CD8-positive, alpha-beta memory T cell (primary cell): ENCODE data around the gene TCF20. TPM values are rescaled to one million over a fixed set of nuclear protein-coding genes. Genes with fewer than 3 reads are reported as not detected.

Experiments used
- CTCF ChIA-PET: fragments of 350-600 bp; sonication (Branson Sonifier 250); formaldehyde crosslinking; loops from one replicate; lab custom pipeline; 2021; ENCODE audit warnings: antibody characterized with exemption; lab: Charles Lee
- POLR2A ChIA-PET: fragments of 350-600 bp; sonication (Branson Sonifier 250); formaldehyde crosslinking; loops from one replicate; lab custom pipeline; 2021; ENCODE audit warnings: antibody characterized with exemption; lab: Charles Lee
- DNase-seq, 5 donors: peaks; one replicate each; pipeline versions ENCODE4 v3.0.0 to v3.0.0-alpha.2; 2020 to 2022; ENCODE audit warnings: mixed read lengths in 1 of 5
- H3K27ac ChIP-seq: one replicate; pipeline ENCODE4 v1.7.0; 2013; ENCODE audit warnings: low read depth, mild to moderate bottlenecking, low read length, moderate library complexity
- H3K27me3 ChIP-seq: 2 replicates; pipeline ENCODE4 v1.7.0; 2013; ENCODE audit warnings: low read length, mild to moderate bottlenecking; ENCODE audit not compliant: insufficient read depth, poor library complexity, severe bottlenecking
- H3K36me3 ChIP-seq: 2 replicates; pipeline ENCODE4 v1.7.0; 2013; ENCODE audit warnings: mild to moderate bottlenecking, low read length, moderate library complexity; ENCODE audit not compliant: insufficient read depth
- H3K4me1 ChIP-seq: 2 replicates; pipeline ENCODE4 v1.7.0; 2013; ENCODE audit warnings: mild to moderate bottlenecking, low read length, moderate library complexity; ENCODE audit not compliant: insufficient read depth
- H3K4me3 ChIP-seq: 2 replicates; pipeline ENCODE4 v1.7.0; 2013; ENCODE audit warnings: mild to moderate bottlenecking, low read length
- H3K9me3 ChIP-seq: 2 replicates; pipeline ENCODE4 v1.7.0; 2013; ENCODE audit warnings: mild to moderate bottlenecking, low read length
- H3K27ac Mint-ChIP-seq, 8 donors: one replicate each; pipeline ENCODE4 v1.8.0; 2020 to 2021; ENCODE audit warnings: mixed read lengths in 8 of 8, mild to moderate bottlenecking in 6 of 8, inconsistent platforms in 3 of 8, moderate library complexity in 3 of 8
- H3K27me3 Mint-ChIP-seq, 2 donors: one replicate each; pipeline ENCODE4 v1.8.0; 2020 to 2021; ENCODE audit warnings: mixed read lengths in 2 of 2, mild to moderate bottlenecking in 1 of 2, moderate library complexity in 1 of 2
- H3K36me3 Mint-ChIP-seq, 3 donors: one replicate each; pipeline ENCODE4 v1.8.0; 2020 to 2021; ENCODE audit warnings: mixed read lengths in 3 of 3, inconsistent platforms in 1 of 3, mild to moderate bottlenecking in 1 of 3
- H3K4me1 Mint-ChIP-seq, 3 donors: one replicate each; pipeline ENCODE4 v1.8.0; 2020 to 2021; ENCODE audit warnings: mixed read lengths in 3 of 3, inconsistent platforms in 1 of 3, mild to moderate bottlenecking in 1 of 3
- H3K4me3 Mint-ChIP-seq, 7 donors: one replicate each; pipeline ENCODE4 v1.8.0; 2020 to 2021; ENCODE audit warnings: mixed read lengths in 7 of 7, mild to moderate bottlenecking in 6 of 7, moderate library complexity in 4 of 7, inconsistent platforms in 2 of 7
- H3K9me3 Mint-ChIP-seq, 5 donors: one replicate each; pipeline ENCODE4 v1.8.0; 2020 to 2022; ENCODE audit warnings: mixed read lengths in 5 of 5, mild to moderate bottlenecking in 3 of 5, moderate library complexity in 2 of 5, inconsistent platforms in 1 of 5
- polyA plus RNA-seq: library from polyadenylated mRNA; unstranded; fragments of 300-500 nt; fragmentation: Illumina TruSeq; gene quantifications from one replicate; pipeline ENCODE4 v1.2.3, GENCODE V29; 2021
- total RNA-seq, 2 experiments: library from RNA; stranded (reverse); gene quantifications; one replicate each; pipeline ENCODE4 v1.2.3, GENCODE V29; 2021

Gene TCF20
- total and polyA plus RNA-seq, 3 experiments from 2014 or later, result 3.3 to 68.2 (median 64.0) TPM

DNA sequence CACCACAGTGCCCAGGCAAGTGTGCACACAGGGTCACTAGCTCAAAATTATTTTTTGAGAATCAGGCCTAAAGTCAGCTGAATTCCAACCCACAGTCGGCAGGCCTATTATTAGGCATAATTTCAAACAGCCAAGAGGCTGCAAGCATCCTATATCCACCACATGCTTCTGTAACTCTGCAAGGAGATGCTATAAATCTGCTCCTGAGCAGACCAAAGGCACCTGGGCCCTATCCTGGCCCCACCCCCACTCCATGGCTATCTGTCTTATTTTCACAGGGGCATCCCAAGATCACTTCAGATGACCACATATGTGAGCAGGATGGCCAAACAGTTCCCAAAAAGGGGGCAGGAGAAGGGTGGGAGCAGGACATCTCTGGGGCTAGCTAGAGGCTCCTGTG, 44.6 kb downstream of the TCF20 start:
- H3K4me3 Mint-ChIP-seq, result no peak overlapping the region
- DNase-seq, result no peak
- POLR2A ChIA-PET, result no interaction called here
- CTCF ChIA-PET, result interaction anchor here (1.1 kb wide), 1 partner anchor 56 kb away, joined by 4 read pairs; no protein-coding TSS in a partner anchor
- no peaks in the 10 kb centered on the region for H3K27me3 ChIP-seq
- peaks cover 63 to 82% (median 71%) of the 10 kb centered on the region in 3 donors for H3K4me1 Mint-ChIP-seq
- H3K4me1 ChIP-seq, result peaks cover 40% of the 10 kb centered on the region
- no peak overlapping the region for H3K4me3 ChIP-seq
- H3K27me3 Mint-ChIP-seq, result no peaks in the 10 kb centered on the region
- H3K27ac Mint-ChIP-seq, result peak overlapping the region in 1 of 8 donors; percentile 30
- no peaks in the 10 kb centered on the region for H3K9me3 Mint-ChIP-seq
- H3K9me3 ChIP-seq, result no peaks in the 10 kb centered on the region
- H3K36me3 Mint-ChIP-seq, result peaks cover 0 to 5% (median 2%) of the 10 kb centered on the region in 3 donors
- no peaks in the 10 kb centered on the region for H3K36me3 ChIP-seq
- H3K27ac ChIP-seq, result no peak overlapping the region

- Histone ChIP-seq H3K27ac (peak overlapping the region; percentile 0), H3K4me1 (peaks cover 37% of the 10 kb centered on the region), H3K27me3 (no peaks in the 10 kb centered on the region), H3K4me3 (no peak overlapping the region), H3K9me3 (no peaks in the 10 kb centered on the region), H3K36me3 (no peaks in the 10 kb centered on the region)
- no peaks in the 10 kb centered on the region for H3K9me3 Mint-ChIP-seq
- H3K27me3 Mint-ChIP-seq, result peaks cover 0 to 2% of the 10 kb centered on the region in 2 donors
- H3K4me1 Mint-ChIP-seq, result peaks cover 57 to 78% (median 66%) of the 10 kb centered on the region in 3 donors
- no peak overlapping the region for H3K4me3 Mint-ChIP-seq
- H3K36me3 Mint-ChIP-seq, result no peaks in the 10 kb centered on the region
- CTCF ChIA-PET, result no interaction called here
- no peak for DNase-seq
- peak overlapping the region in 5 of 8 donors; percentile 2 to 45 (median 38) for H3K27ac Mint-ChIP-seq
- POLR2A ChIA-PET, result no interaction called here
Observed at GRCh38 chr22:42222140-42222539, 48.3 kb downstream of the TCF20 start.

Other genes with a start within 250 kb of the TCF20 start
- gene NAGA, start 199.8 kb downstream of the TCF20 start, total RNA-seq, result 10 to 100 TPM; 20.3 to 21.2 TPM
- gene NAGA, start 199.8 kb downstream of the TCF20 start, polyA plus RNA-seq, result 19.0 TPM
- 1 to 10 TPM; 3.1 TPM for gene PHETA2, start 196.4 kb downstream of the TCF20 start, total RNA-seq
- 0.67 TPM for gene PHETA2, start 196.4 kb downstream of the TCF20 start, polyA plus RNA-seq
- 10 to 100 TPM; 67.9 to 74.5 TPM for gene SMDT1, start 191.0 kb downstream of the TCF20 start, total RNA-seq
- gene SMDT1, start 191.0 kb downstream of the TCF20 start, polyA plus RNA-seq, result 160 TPM
- gene NDUFA6, start 179.9 kb downstream of the TCF20 start, total RNA-seq, result 100 to 1,000 TPM; 106 to 126 TPM
- 140 TPM for gene NDUFA6, start 179.9 kb downstream of the TCF20 start, polyA plus RNA-seq
- gene CYP2D6, start 139.8 kb downstream of the TCF20 start, total RNA-seq, result 1 to 10 TPM; 1.8 to 2.2 TPM
- gene CYP2D6, start 139.8 kb downstream of the TCF20 start, polyA plus RNA-seq, result 0.26 TPM
- under 1 TPM; 0.16 to 0.31 TPM for gene NFAM1, start 161.8 kb upstream of the TCF20 start, total RNA-seq
- gene NFAM1, start 161.8 kb upstream of the TCF20 start, polyA plus RNA-seq, result not detected
- 100 to 1,000 TPM; 173 to 175 TPM for gene RRP7A, start 249.1 kb upstream of the TCF20 start, total RNA-seq
- gene RRP7A, start 249.1 kb upstream of the TCF20 start, polyA plus RNA-seq, result 62.5 TPM